Inflammatory macrophage (primary cell): Measurements from ENCODE around the gene OR4F15.
"Not testable (repeated sequence)": the region's sequence is repeated elsewhere in the genome, so short reads cannot be mapped to it uniquely, and the experiment has no call there.

ENCODE experiments used
- DNase-seq, 2 donors: peaks; one replicate each; pipeline ENCODE4 v3.0.0-alpha.2; 2020 to 2022
- total RNA-seq, 18 experiments: gene quantifications; one replicate each; lab custom pipeline; 2026; ENCODE audit warnings: mixed read lengths in 6 of 18, inconsistent platforms in 2 of 18; lab: John Stamatoyannopoulos, UW

Gene OR4F15, protein sequence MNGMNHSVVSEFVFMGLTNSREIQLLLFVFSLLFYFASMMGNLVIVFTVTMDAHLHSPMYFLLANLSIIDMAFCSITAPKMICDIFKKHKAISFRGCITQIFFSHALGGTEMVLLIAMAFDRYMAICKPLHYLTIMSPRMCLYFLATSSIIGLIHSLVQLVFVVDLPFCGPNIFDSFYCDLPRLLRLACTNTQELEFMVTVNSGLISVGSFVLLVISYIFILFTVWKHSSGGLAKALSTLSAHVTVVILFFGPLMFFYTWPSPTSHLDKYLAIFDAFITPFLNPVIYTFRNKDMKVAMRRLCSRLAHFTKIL
- total RNA-seq = 0 to 0.13 (median 0) reads per million in 18 experiments

DNA sequence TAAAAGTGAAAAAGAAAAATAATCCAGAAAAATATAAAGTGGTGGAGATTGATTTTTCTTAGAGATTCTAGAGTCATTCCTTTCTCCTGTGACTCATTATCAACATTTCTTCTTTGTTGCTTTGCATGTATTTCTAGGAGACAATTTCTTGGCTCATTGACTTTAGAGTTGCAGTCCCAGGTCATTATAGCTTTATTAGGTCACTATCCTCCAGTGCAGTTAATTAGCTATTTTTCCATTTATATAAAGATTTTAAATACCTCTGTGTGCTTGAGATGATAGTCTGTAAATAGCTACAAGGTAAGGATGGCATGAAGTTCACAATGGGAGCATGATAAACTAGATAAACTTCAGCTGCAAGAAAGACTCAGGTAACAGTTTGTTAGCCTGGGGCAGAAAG, at the start of gene OR4F15:
Gene OR4F15, plus strand, starts transcription at position 301 of the 400 bp plus-strand sequence. CDS start 5,985 bp downstream, outside the sequence.
- no peak for DNase-seq

DNA sequence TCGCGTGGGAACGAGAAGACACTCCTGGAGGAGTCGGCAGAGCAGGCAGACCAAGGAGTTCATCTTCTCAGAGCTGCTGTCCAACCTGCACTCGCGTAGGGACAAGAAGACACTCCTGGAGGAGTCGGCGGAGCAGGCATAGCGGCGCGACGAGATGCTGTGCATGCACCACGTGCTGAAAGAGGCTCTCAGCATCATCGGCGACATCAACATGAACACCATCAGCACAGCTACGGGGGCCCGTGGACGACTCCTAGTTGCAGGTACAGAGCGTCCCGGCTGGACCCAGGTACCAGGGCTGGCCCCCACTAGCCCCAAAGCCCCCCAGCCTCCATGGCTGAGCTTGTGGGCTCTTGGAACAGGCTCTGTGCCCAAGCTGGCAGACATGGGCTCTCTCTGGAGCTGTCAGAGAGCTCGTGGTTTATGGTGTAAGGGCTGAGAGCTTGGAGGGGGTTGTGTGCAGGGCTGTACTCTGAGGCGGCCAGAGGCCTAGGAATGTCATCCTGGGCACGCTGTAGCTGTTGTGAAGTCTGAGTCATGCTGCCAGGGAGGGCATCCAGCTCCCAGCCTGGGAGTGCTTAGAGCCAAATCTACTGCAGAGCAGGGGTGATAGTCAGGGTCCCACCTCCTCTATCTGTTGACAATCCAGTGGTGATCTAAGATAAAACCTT, 47.2 kb upstream of the OR4F15 start:
- not testable (repeated sequence) for DNase-seq

DNA sequence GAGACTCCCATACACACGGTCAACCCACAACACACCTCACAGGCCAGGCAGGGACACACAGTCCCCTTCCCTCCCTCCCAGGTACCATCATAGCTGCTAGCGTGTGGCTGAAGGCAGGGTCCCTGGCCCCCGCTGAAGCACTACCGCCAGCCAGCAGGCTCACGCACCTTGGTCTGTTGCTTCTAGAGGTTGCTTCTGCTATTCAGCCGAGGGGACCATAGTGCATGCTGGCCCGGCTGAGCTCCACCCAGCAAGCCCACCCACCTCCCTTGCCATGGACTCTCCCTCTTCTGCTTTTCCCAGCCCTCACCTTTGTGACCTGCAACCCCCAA, 46.7 kb upstream of the OR4F15 start:
- DNase-seq = not testable (repeated sequence)

- DNase-seq = no peak
Observed at GRCh38 chr15:101765772-101766456, 46.1 kb upstream of the OR4F15 start.

DNA sequence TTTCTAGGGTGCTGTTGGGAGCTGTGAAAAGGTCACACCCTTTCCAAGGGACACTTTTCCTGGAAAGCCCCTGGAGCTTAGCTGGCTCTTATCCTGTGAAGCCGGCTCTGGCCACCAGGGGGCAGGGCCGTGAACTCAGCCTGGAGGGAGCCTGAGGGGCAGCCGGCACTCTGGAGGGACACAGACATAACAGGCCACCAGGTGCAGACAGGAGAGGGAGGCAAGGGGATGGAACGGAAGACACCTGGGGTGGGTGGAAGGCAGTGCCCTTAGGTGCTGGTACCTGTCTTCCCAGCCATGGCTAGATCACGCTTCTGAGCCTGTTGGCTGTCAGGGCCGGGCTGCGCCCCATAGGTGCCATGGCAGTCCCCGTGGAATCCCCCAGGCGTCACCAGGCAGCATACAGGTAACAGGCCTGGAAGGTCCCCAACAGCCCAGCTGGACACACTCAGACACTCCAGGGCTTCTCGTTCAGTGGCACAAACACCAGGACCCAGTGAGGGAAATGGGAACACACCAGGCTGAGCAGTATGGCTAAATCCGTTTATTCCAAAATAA, 44.8 kb upstream of the OR4F15 start:
- not testable (repeated sequence) for DNase-seq

DNA sequence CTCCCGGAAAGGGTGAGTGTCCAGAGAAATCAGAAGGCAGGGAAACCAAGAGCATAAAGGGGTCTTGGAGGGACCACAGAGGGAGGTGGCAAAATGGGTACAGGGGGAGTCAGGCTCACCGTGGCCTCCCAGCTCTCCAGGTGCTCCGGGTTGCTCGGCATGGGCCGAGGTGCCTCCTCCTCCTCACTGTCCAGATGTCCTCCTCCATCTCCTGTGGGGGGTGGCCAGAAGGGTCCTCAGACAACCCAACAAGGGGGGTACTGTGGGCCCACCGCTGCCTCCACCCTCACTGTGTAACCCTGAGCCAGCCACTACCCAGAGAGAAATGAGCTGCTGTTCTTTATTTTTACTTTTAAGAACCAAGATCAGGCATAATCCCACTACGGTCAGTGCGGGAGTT, 39.1 kb upstream of the OR4F15 start:
- no peak for DNase-seq

DNA sequence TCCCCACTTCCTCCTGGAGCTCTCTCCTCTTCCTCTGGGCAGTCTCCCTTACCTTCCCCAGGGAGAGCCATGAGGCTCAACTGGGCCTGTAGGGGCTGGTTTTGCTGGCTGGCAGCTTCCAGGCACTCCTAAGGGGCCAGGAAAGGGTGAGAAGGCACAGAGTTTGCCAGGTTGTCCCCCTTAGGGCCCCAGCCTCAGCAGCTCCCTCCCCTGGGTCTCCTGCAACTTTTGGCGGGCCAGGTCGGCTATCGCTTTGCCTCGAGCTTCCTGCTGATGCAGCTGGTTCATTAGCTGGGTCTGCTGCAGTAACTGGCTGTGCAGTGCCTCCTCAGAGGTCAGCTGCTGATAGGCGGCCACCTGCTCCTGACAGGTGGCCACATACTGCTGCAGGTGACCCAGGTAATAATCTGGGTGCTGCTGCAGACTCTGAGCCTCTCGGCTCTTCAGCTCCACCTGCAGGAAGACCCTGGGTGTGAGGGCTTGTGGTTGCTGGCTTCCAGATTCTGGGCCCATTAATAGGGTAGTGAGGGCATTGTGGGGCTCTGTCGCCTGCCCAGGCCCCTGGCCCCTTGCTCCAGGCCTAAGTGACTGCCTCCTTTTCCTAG, 38.4 kb upstream of the OR4F15 start:
- DNase-seq = no peak

DNA sequence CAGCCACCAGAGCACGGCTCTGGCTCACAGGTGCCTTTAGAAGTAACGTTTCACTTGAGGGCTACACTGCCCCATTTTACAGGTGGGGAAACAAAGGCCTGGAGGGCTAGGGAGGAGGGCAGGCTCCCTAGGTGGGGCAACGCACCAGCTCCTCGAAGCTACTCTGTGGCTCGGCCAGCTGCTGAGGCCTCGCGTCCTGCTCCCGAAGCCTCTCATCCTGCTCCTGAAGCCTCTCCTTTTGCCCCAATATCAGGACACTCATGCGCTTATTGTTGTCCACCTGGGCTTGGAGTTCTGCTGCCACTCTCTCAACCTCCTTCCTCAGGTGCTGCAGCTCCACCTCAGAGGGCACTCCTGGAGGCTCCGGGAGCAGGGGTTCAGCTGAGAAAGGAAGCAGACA, 36.9 kb upstream of the OR4F15 start:
- no peak for DNase-seq

- DNase-seq = not testable (repeated sequence)
Observed at GRCh38 chr15:101778576-101778975, 33.4 kb upstream of the OR4F15 start.

DNA sequence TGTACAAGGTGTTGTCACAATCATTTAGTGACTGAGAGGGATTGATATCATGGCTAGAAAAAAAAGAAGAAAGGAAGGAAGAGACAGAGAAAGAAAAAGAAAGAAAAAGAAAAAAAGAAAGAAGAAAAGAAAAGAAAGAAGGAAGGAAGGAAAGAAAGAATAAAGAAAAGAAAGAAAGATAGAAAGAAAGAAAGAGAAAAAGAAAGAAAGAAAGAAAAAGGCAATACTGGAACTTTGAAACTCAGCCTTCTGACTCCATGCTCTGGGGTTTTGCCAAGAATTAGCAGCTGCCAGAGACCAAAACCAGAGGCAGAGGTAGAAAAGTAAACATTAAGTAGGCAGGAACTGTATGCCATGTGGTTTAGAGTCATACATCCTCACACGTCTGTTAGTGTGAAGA, 31.8 kb upstream of the OR4F15 start:
- not testable (repeated sequence) for DNase-seq

- DNase-seq = no peak
Observed at GRCh38 chr15:101781928-101782327, 30.1 kb upstream of the OR4F15 start.

DNA sequence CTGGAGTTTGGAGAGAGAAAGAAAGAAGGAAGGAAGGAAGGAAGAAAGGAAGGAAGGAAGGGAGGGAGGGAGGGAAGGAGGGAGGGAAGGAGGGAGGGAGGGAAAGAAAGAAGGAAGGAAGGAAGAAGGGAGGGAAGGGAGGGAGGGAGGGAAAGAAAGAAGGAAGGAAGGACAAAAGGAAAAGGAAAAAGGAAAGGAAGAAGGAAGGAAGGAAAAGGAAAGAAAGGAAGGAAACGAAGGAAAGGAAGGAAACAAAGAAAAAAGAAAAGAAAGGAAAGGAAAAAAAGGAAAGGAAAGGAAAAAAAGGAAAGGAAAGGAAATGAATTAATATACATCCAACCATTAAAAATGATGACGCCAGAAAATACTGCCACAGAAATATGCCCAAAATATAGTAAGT, 27.4 kb upstream of the OR4F15 start:
- no peak for DNase-seq

DNA sequence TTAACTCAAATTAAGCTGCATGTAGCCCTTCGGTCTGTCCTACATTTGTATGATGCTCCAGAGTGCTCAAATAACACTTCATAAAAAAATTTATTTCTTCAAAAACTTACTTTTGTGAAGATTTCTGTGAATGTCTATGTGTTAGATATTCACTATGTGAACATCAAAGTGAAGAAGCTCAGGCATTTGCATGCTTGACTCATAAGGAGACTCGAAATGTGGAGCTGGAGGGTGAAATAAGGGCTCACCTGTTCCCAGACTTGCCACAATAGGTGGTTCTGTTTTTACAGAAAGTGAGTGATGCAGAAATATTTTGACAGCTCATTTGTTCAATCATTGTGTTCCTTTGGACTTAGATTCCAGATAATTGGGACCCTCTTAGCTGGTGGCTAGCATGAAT, 25.6 kb upstream of the OR4F15 start:
- not testable (repeated sequence) for DNase-seq

GRCh38 chr15:101788001-101788400, 24.0 kb upstream of the OR4F15 start:
- DNase-seq = not testable (repeated sequence)

- DNase-seq = not testable (repeated sequence)
Observed at GRCh38 chr15:101788503-101789269, 23.3 kb upstream of the OR4F15 start.

DNA sequence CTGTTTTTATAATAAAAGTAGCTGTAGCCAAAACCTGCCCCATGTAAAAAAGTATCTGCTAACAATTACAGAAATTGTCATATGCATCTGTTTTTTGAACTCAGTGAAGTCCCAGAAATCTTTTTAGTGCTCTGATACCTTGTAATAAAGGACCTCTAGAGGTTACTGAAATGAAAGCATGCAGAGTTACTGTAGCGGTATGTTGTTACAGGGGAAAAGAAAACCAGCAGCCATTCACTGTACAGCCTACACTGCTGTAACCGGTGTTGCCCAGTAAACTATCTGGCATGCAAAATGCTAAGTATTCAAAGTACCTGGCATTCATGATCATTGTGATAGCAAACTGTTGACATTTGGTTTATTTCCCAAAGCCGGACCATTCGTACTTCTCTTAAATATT, 21.3 kb upstream of the OR4F15 start:
- not testable (repeated sequence) for DNase-seq

DNA sequence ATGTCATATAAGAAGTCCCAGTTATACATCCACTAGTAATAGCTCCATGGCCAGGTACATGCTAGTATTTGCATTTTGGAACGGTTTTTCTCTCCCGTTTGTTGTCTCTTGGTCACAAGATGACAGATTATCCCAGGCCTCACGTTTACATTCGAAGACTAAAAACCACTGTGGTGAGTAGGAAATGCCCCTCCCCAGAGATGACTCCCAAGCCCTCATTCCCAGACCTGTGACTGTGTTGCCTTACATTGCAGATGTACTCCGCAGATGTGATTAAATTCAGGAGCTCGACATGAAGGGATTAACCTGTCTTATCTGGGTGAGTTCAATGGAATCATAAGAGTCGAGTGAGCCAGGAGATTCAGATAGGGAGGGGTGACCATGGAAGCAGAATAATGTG, 18.0 kb upstream of the OR4F15 start:
- not testable (repeated sequence) for DNase-seq

DNA sequence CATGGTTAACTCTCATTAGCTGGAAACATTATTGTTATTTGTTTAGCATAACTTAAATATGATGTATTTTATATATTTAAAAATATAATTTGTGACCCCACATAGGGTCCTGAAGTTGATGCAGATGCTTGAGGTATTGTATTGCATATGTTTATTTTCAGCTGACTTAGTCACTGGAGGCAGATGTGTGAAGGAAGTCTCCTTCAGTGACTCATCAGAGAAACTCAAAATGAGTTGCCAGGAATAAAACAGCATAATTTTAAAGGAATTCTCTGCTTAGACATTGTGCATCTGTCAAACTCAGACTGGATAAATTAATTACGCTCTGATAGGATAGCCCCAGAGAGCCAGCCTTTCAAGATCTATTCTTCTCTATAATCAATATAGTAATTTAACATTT, 16.5 kb upstream of the OR4F15 start:
- DNase-seq = no peak

DNA sequence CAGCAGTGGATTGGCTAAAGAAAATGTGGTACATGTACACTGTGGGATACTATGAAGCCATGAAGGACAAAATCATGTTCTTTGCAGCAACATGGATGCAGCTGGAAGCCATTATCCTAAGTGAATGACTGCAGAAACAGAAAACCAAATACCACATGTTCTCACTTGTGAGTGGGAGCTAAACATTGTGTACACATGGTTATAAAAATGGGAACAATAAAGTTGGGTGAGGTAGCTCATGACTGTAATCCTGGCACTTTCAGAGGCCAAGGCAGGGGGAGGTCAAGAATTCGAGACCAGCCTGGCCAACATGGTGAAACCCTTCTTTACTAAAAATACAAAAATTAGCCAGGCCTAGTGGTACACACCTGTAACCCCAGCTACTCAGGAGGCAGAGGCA, 12.3 kb upstream of the OR4F15 start:
- DNase-seq = no peak

DNA sequence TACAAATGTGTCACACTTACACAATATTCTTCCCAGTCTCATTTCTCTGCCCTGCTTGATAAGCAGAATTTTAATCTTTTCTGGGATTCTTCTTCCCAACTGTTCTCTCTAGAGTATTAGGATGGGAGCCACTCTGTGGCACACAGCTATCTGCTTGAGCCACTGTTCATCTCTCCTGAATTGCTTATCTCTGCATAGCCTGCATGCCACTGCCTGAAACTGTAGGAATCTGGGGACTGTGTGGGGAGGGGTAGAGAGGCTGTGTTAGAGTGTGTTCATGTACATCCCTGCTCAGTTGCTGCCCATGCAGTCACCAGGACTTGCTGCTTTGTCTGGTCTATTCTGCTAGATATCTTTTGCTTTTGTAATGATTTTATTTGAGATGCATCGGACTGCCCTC, 11.0 kb upstream of the OR4F15 start:
- DNase-seq = no peak

- DNase-seq = no peak
Observed at GRCh38 chr15:101803209-101803608, 8.8 kb upstream of the OR4F15 start, which contains the start of gene OR4F6. Gene OR4F6 (plus strand): TSS chr15:101803509. CDS start chr15:101805720, 2,211 bp downstream.

GRCh38 chr15:101803676-101804075, 8.3 kb upstream of the OR4F15 start:
- DNase-seq = no peak
